Endothelial cell of umbilical vein (primary cell): ENCODE results near the gene ANKS1A.

Source experiments
- CTCF ChIP-seq, 2 donors: IDR thresholded peaks; 1 replicate in 1 of 2; 2 replicates in 1 of 2; pipeline ENCODE4 v1.5.1; 2011; ENCODE audit warnings: low read length in 2 of 2, mild to moderate bottlenecking in 2 of 2, moderate library complexity in 2 of 2, control low read depth in 1 of 2, inconsistent platforms in 1 of 2, low read depth in 1 of 2; ENCODE audit not compliant: insufficient read depth in 1 of 2; ENCODE audit errors: extremely low read depth in 1 of 2
- EZH2 ChIP-seq: IDR thresholded peaks from 2 replicates; pipeline ENCODE4 v1.6.1; 2012; ENCODE audit warnings: borderline replicate concordance, low read depth, mild to moderate bottlenecking, moderate library complexity, low read length, inconsistent platforms; ENCODE audit not compliant: severe bottlenecking
- MAX ChIP-seq: IDR thresholded peaks from 2 replicates; pipeline ENCODE4 v1.6.1; 2011; ENCODE audit not compliant: insufficient read depth, insufficient read length
- MYC ChIP-seq: IDR thresholded peaks from one replicate; pipeline ENCODE4 v1.6.1; 2011; ENCODE audit warnings: mild to moderate bottlenecking, low read depth, low read length
- POLR2A ChIP-seq: IDR thresholded peaks from 2 replicates; pipeline ENCODE4 v1.6.1; 2012; ENCODE audit warnings: low read depth, mild to moderate bottlenecking, control low read depth, low read length
- POLR2AphosphoS5 ChIP-seq: IDR thresholded peaks from 2 replicates; pipeline ENCODE4 v1.6.1; 2012; ENCODE audit warnings: low read depth, mild to moderate bottlenecking, control low read depth, low read length, moderate library complexity; ENCODE audit not compliant: insufficient read depth

- TF ChIP-seq CTCF (IDR thresholded peaks at IDR 0.05; ENCODE audit: extremely low read depth in 1 of 2, insufficient read depth in 1 of 2, low read depth in 1 of 2, low read length in 2 of 2), result no peak
- no peak for TF ChIP-seq EZH2
- TF ChIP-seq MYC, result no peak
- TF ChIP-seq MAX, result no peak
- TF ChIP-seq POLR2A, result no peak
- no peak for TF ChIP-seq POLR2AphosphoS5
Observed at GRCh38 chr6:34890533-34890925, 1.5 kb downstream of the ANKS1A start.
